ENCODE measurements around the gene CPAMD8. TPM values are rescaled to one million over a fixed set of nuclear protein-coding genes. Genes with fewer than 3 reads are reported as not detected.

CPAMD8 gene
- total and polyA plus RNA-seq, 10 of the 15 experiments (the other 5 are each of a cell fraction or from before 2014, with no cell fraction given): 0.12 to 0.97 (median 0.25) TPM; not detected in 3

GRCh38 chr19:16877581-16877980 lies 149.0 kb downstream of the CPAMD8 start:
- no peak overlapping the region for H3K4me2 ChIP-seq (ENCODE audit: control insufficient read depth, insufficient read depth)
- POLR2A ChIA-PET: no interaction called here
- DNase-seq (ENCODE audit: low read depth, low spot score) (no peak), FAIRE-seq (no peak), ATAC-seq (no peak)
- intact Hi-C loops (cut with micrococcal nuclease; ENCODE audit: unreplicated experiment): no loop called here
- RAD21 ChIA-PET (ENCODE audit: unreplicated experiment): no interaction called here
- H3K4me1 ChIP-seq (ENCODE audit: control insufficient read depth, insufficient read depth, low read length): peaks cover 6% of the 10 kb centered on the region
- H3K9me3 ChIP-seq (replicated peaks; ENCODE audit: control insufficient read depth, insufficient read depth, low read length): peaks cover 24% of the 10 kb centered on the region; the same call in 2 of the 3 replicates
- CTCF ChIA-PET: no interaction called here
- H3K27me3 ChIP-seq (replicated peaks in 1 of 2; ENCODE audit: control insufficient read depth in 2 of 2, insufficient read depth in 2 of 2, low read length in 1 of 2): no peaks in the 10 kb centered on the region
- SMC1A ChIA-PET (ENCODE audit: uncharacterized antibody, unreplicated experiment): no interaction called here
- H3K4me3 ChIP-seq: no peak overlapping the region
- no peaks in the 10 kb centered on the region for H3K79me2 ChIP-seq (ENCODE audit: control insufficient read depth, insufficient read depth, low read length)
- no peak overlapping the region for H3K9ac ChIP-seq (ENCODE audit: control insufficient read depth, insufficient read depth, low read length)
- BruUV-seq (replicated peaks): no TSS peak
- 79% methylated on average over 11 of the region's 11 CpGs for WGBS (ENCODE audit: insufficient coverage, insufficient replicate concordance, low lambda C conversion rate, missing lambda C conversion rate)
- H4K20me1 ChIP-seq (ENCODE audit: control insufficient read depth, insufficient read depth): no peaks in the 10 kb centered on the region
- no peak overlapping the region for H2AFZ ChIP-seq (ENCODE audit: control insufficient read depth, low read depth, low read length)
- in situ Hi-C loops (cut with MboI): no loop called here
- no peak overlapping the region for H3K27ac ChIP-seq (ENCODE audit: control insufficient read depth, insufficient read depth)
- H3K36me3 ChIP-seq (ENCODE audit: control insufficient read depth in 2 of 2, insufficient read depth in 2 of 2, low read length in 1 of 2): peaks cover 7 to 40% of the 10 kb centered on the region in 2 experiments
- TF ChIP-seq CEBPB (IDR thresholded peaks at IDR 0.05; ENCODE audit: borderline replicate concordance in 1 of 2, low read depth in 2 of 2, low read length in 2 of 2) (no peak), JUND (IDR thresholded peaks at IDR 0.05; ENCODE audit: low read depth, low read length) (no peak), ASH2L (IDR thresholded peaks at IDR 0.05; ENCODE audit: borderline replicate concordance, low read depth) (no peak), HDAC6 (IDR thresholded peaks at IDR 0.05; ENCODE audit: unreplicated experiment) (no peak), ZZZ3 (IDR thresholded peaks at IDR 0.05; ENCODE audit: control insufficient read depth, insufficient read length, low read depth) (no peak), CHD4 (IDR thresholded peaks at IDR 0.05) (no peak), MYB (IDR thresholded peaks at IDR 0.05; ENCODE audit: borderline replicate concordance, low read depth, low read length) (no peak)

DNA sequence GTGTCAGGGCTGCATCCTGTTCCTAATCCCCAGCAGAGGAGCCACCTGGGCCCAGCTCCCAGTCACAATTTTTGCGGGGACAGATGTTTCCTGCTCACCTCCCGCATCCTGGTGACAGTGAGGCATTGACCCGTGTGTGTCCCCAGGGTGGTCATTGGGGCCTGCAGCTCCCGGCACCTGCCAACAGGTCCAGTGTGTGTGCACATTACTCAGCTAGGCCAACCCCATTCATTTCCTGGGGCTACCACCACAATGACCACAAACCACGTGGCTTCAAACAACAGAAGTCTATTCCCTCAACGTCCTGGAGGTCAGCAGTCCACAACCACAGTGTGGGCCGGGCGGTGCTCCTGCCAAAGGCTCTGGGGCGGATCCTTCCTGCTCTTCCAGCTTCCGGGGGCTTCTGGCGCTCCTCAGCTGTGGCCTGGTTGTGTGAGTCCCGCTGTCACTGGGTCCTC lies 149.7 kb downstream of the CPAMD8 start:
- Histone ChIP-seq H3K27ac (ENCODE audit: control insufficient read depth, insufficient read depth) (no peak overlapping the region), H3K4me1 (ENCODE audit: control insufficient read depth, insufficient read depth, low read length) (peaks cover 6% of the 10 kb centered on the region), H3K79me2 (ENCODE audit: control insufficient read depth, insufficient read depth, low read length) (no peaks in the 10 kb centered on the region), H3K9me3 (replicated peaks; ENCODE audit: control insufficient read depth, insufficient read depth, low read length) (peaks cover 18% of the 10 kb centered on the region; the same call in 2 of the 3 replicates), H3K4me3 (no peak overlapping the region), H3K4me2 (ENCODE audit: control insufficient read depth, insufficient read depth) (no peak overlapping the region), H4K20me1 (ENCODE audit: control insufficient read depth, insufficient read depth) (no peaks in the 10 kb centered on the region), H3K9ac (ENCODE audit: control insufficient read depth, insufficient read depth, low read length) (no peak overlapping the region), H2AFZ (ENCODE audit: control insufficient read depth, low read depth, low read length) (no peak overlapping the region), H3K36me3 (ENCODE audit: control insufficient read depth in 2 of 2, insufficient read depth in 2 of 2, low read length in 1 of 2) (peaks cover 10 to 40% of the 10 kb centered on the region in 2 experiments), H3K27me3 (replicated peaks in 1 of 2; ENCODE audit: control insufficient read depth in 2 of 2, insufficient read depth in 2 of 2, low read length in 1 of 2) (no peaks in the 10 kb centered on the region)
- FAIRE-seq: no peak
- ChIA-PET CTCF (no interaction called here), RAD21 (ENCODE audit: unreplicated experiment) (no interaction called here), POLR2A (no interaction called here), SMC1A (ENCODE audit: uncharacterized antibody, unreplicated experiment) (no interaction called here)
- ATAC-seq: peak; percentile 64
- WGBS (ENCODE audit: insufficient coverage, insufficient replicate concordance, low lambda C conversion rate, missing lambda C conversion rate): 38% methylated on average over 12 of the region's 12 CpGs
- in situ Hi-C loops (cut with MboI): no loop called here
- intact Hi-C loops (cut with micrococcal nuclease; ENCODE audit: unreplicated experiment): no loop called here
- no peak for DNase-seq (ENCODE audit: low read depth, low spot score)
- BruUV-seq (replicated peaks): no TSS peak
- TF ChIP-seq TCF12 (IDR thresholded peaks at IDR 0.05; ENCODE audit: low read depth, low read length) (peak; percentile 25; the same call in 1 of the 2 replicates), BHLHE40 (IDR thresholded peaks at IDR 0.05; ENCODE audit: borderline replicate concordance in 1 of 2, low read depth in 2 of 2, low read length in 1 of 2) (peak in 1 of 2 experiments; percentile 23; a peak in 1 of 4 replicates), POLR2AphosphoS5 (IDR thresholded peaks at IDR 0.05; ENCODE audit: low read length) (no peak), NR2F1 (conservative IDR thresholded peaks at IDR 0.05) (peak; percentile 68; the same call in 1 of the 2 replicates), STAT1 (conservative IDR thresholded peaks at IDR 0.05) (no peak), RUNX3 (IDR thresholded peaks at IDR 0.05; ENCODE audit: low read length) (peak; percentile 90)

All from GM12878 (cell line).